ENCODE results near the gene GAS5.
A peak's percentile ranks its signal among the peaks of the same experiment; 100 is the strongest.

GAS5 gene

DNA sequence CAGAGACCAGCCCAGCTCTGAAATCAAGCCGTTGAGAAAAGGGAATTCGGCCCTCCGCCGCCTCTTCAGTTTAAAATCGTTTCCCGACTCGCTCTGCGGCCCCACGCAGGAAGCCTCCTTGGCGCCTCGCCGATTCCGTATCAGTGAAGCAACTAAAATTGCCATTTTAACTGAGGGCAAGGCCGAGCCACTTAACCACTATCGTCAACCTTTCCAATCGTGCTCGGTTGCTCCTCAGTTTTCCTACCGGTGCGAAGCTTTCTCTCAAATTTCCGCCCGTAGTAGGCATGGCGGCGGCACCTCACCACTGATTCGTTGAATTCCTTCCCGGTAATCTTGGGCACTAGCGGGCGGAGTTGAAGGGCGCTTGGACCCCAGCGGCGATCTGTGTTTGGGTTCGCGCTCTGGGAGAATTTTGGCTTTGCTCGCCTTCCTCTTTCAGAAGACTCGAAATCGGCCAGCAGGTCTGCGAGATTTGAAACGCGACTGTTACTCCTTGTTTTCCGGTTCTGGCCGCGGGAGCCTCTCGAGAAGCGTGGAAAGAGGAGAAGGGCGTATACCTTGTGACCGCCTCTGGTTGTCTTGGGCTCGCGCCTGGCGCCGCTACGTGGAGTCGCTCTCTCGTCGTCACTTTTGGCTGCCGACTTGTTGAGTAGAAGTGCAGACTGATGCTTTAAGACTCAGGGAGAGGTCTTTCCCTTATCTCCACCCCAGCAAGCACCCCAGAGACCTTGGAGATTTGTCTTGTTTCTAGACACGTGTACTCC, 43.3 kb downstream of the GAS5 start, which contains the start of the genes CENPL and DARS2:
CENPL (minus strand) TSS at position 569 of the 767 bp plus-strand sequence. CDS start 13,584 bp downstream, outside the sequence.
DARS2 (plus strand) TSS at position 359 of the 767 bp plus-strand sequence. CDS start 557 bp downstream, outside the sequence.
- DNase-seq (ENCODE audit: low read depth), result peak; percentile 98

DNA sequence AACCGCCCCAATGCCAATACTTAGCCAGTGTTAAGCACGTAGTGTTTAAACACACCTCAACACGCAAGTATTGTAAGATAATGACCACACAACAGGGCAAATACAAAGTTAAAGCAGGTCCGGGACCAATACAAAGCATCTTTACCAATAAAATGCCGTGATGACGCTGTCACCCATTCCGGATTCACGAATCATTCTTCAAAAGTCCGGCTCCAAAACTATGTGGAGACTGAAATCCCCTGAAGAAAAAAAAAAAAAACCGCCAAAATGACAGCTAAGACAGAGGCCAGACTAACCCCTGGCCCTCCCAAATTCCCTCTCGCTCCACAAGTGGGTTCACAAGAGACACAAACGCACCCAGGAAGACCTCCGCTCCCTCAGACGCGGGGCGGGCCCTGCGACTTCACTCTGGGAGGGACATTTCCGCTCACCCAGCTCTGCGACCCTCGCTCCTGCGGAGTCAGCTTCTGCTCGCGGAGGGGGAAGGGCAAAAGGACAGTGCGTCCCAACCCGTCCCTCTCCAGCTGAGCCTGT, 43.9 kb downstream of the GAS5 start:
- no peak for DNase-seq (ENCODE audit: low read depth)

DNA sequence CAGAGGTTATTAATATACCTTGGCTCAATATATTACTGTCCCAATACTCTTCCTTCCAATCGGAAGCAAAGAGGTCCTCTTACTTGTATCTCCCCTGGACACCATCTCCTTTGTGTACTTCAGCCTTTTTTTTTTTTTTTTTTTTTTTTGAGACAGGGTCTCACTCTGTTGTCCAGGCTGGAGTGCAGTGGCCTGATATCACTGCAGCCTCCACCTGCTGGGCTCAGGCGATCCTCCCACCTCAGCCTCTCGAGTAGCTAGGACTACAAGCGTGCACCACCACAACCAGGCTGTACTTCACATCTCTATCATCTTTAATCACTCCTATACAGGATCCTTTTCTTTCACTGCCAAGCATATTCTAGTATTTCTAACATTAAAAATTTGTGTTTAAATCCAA, 46.1 kb downstream of the GAS5 start:
- no peak for DNase-seq (ENCODE audit: low read depth)

DNA sequence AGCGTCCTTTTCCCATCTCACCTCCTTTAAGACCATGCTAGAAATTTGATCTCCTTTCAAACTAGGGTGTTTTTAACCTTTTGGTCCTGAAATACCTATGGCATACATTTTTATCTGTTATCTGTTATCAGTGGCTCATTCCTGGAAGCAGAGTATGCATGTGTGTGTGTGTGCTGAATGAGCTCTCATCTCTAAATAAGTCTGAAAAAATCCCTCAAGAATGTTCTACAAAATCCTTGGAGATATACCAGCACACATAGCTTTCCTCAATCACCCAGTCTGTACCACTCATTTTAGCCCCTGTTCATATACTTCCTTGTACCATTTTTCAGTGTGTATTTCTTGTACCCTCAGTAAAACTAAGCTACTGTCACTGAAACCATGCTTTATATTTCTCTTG, 49.3 kb downstream of the GAS5 start:
- no peak for DNase-seq (ENCODE audit: low read depth)

All from ELR (cell line).